GM03348 (cell line): Measurements from ENCODE around the gene TAF5L.
"Not testable (repeated sequence)": the region's sequence is repeated elsewhere in the genome, so short reads cannot be mapped to it uniquely, and the experiment has no call there.

ENCODE experiments used
- DNase-seq: peaks from one replicate; pipeline ENCODE4 v3.0.0; 2012; ENCODE audit warnings: low spot score

Gene TAF5L

GRCh38 chr1:229567109-229567868 lies 58.6 kb downstream of the TAF5L start:
- DNase-seq, result no peak

GRCh38 chr1:229563701-229564100 lies 62.2 kb downstream of the TAF5L start:
- DNase-seq, result no peak

GRCh38 chr1:229563241-229563640 lies 62.7 kb downstream of the TAF5L start:
- no peak for DNase-seq

GRCh38 chr1:229562686-229563085 lies 63.2 kb downstream of the TAF5L start:
- no peak for DNase-seq

GRCh38 chr1:229561141-229561540 lies 64.8 kb downstream of the TAF5L start:
- no peak for DNase-seq

- DNase-seq, result not testable (repeated sequence)
Observed at GRCh38 chr1:229560124-229560523, 65.8 kb downstream of the TAF5L start.

GRCh38 chr1:229559336-229559801 lies 66.6 kb downstream of the TAF5L start:
- DNase-seq, result not testable (repeated sequence)

- peak; percentile 99 for DNase-seq
Observed at GRCh38 chr1:229558460-229559335, 67.2 kb downstream of the TAF5L start, which contains the start of gene ABCB10. Gene ABCB10 (minus strand): TSS chr1:229558707. CDS start chr1:229558652, 55 bp downstream.

- peak; percentile 73 for DNase-seq
Observed at GRCh38 chr1:229557913-229558414, 68.0 kb downstream of the TAF5L start.

GRCh38 chr1:229557200-229557850 lies 68.6 kb downstream of the TAF5L start:
- peak; percentile 54 for DNase-seq

GRCh38 chr1:229554886-229555621 lies 70.9 kb downstream of the TAF5L start:
- DNase-seq, result peak; percentile 43

- DNase-seq, result no peak
Observed at GRCh38 chr1:229553621-229554130, 72.2 kb downstream of the TAF5L start.

- no peak for DNase-seq
Observed at GRCh38 chr1:229552732-229553131, 73.2 kb downstream of the TAF5L start.

- no peak for DNase-seq
Observed at GRCh38 chr1:229550812-229551567, 74.9 kb downstream of the TAF5L start.

GRCh38 chr1:229547542-229547941 lies 78.4 kb downstream of the TAF5L start:
- no peak for DNase-seq

GRCh38 chr1:229544587-229544986 lies 81.3 kb downstream of the TAF5L start:
- DNase-seq, result no peak
